SK-N-SH (cell line): Measurements from ENCODE around the gene DCAF17.
"Not testable (repeated sequence)": the region's sequence is repeated elsewhere in the genome, so short reads cannot be mapped to it uniquely, and the experiment has no call there.

Experiments used
- REST ChIP-seq: IDR thresholded peaks from 2 replicates; pipeline ENCODE4 v1.6.1; 2012; ENCODE audit warnings: mild to moderate bottlenecking, low read depth, low read length, moderate library complexity
- YY1 ChIP-seq: IDR thresholded peaks from 2 replicates; pipeline ENCODE4 v1.4.0; 2012; ENCODE audit warnings: low read depth, mild to moderate bottlenecking
- TF ChIP-seq, protein P1 (sequence below): fragments of 200-600 bp; sonication (generic); IDR thresholded peaks from 2 replicates; pipeline ENCODE4 v1.6.1; 2017; ENCODE audit warnings: antibody characterized with exemption, mild to moderate bottlenecking, moderate library complexity

DNA sequence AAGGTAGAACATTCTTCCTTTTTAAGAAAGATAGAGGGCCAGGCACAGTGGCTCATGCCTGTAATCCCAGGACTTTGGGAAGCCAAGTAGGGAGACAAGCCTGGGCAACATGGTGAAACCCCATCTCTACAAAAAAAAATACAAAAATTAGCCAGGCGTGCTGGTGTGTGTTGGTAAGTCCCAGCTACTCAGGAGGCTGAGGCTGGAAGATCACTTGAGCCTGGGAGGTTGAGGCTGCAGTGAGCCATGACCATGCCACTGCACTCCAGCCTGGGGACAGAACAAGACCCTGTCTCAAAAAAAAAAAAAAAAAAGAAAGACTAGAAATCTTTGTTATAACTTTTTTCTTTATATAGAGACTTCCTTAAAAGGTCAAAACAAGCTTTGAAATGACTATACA lies 96.8 kb downstream of the DCAF17 start:
- TF ChIP-seq, protein P1, sequence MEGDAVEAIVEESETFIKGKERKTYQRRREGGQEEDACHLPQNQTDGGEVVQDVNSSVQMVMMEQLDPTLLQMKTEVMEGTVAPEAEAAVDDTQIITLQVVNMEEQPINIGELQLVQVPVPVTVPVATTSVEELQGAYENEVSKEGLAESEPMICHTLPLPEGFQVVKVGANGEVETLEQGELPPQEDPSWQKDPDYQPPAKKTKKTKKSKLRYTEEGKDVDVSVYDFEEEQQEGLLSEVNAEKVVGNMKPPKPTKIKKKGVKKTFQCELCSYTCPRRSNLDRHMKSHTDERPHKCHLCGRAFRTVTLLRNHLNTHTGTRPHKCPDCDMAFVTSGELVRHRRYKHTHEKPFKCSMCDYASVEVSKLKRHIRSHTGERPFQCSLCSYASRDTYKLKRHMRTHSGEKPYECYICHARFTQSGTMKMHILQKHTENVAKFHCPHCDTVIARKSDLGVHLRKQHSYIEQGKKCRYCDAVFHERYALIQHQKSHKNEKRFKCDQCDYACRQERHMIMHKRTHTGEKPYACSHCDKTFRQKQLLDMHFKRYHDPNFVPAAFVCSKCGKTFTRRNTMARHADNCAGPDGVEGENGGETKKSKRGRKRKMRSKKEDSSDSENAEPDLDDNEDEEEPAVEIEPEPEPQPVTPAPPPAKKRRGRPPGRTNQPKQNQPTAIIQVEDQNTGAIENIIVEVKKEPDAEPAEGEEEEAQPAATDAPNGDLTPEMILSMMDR: not testable (repeated sequence)
- TF ChIP-seq REST, YY1: not testable (repeated sequence)
